ENCODE measurements around the gene LACTB. TPM values are rescaled to one million over a fixed set of nuclear protein-coding genes. Genes with fewer than 3 reads are reported as not detected.
A peak's percentile ranks its signal among the peaks of the same experiment; 100 is the strongest.

The LACTB gene
- total and polyA plus RNA-seq, 2 of the 13 experiments (the other 11 are each of a cell fraction or from before 2014, with no cell fraction given), result 14.8 to 23.0 TPM

- peak; percentile 39; the same call in 1 of the 2 replicates for TF ChIP-seq PAXIP1 (CRISPR knock-in tag; conservative IDR thresholded peaks at IDR 0.05)
- TF ChIP-seq NKX3-1 (CRISPR knock-in tag; IDR thresholded peaks at IDR 0.05), result peak; percentile 89
- TF ChIP-seq ZBTB39 (CRISPR knock-in tag; IDR thresholded peaks at IDR 0.05), result peak; percentile 39; the same call in 1 of the 2 replicates
- TF ChIP-seq ZBTB25 (CRISPR knock-in tag; IDR thresholded peaks at IDR 0.05), result peak; percentile 73; the same call in 1 of the 2 replicates
- TF ChIP-seq SMARCE1 (IDR thresholded peaks at IDR 0.05; ENCODE audit: borderline replicate concordance), result no peak
- 0 out of 2 replicates have a peak, but pooled peaks have one; percentile 28 for TF ChIP-seq MAZ (IDR thresholded peaks at IDR 0.05; ENCODE audit: borderline replicate concordance, low read depth, low read length)
- peak; percentile 74; the same call in 1 of the 2 replicates for TF ChIP-seq MAZ (CRISPR knock-in tag; IDR thresholded peaks at IDR 0.05; ENCODE audit: low read depth)
- TF ChIP-seq ZNF296 (CRISPR knock-in tag; conservative IDR thresholded peaks at IDR 0.05), result peak; percentile 63; the same call in 1 of the 2 replicates
- no peak for TF ChIP-seq FOXP1 (IDR thresholded peaks at IDR 0.05)
- TF ChIP-seq FOXP1 (CRISPR knock-in tag; IDR thresholded peaks at IDR 0.05), result peak; percentile 57
- TF ChIP-seq ZNF276 (CRISPR knock-in tag; IDR thresholded peaks at IDR 0.05; ENCODE audit: low read depth), result peak; percentile 66; the same call in 1 of the 2 replicates
- TF ChIP-seq FOXA3 (CRISPR knock-in tag; IDR thresholded peaks at IDR 0.05), result peak; percentile 72
- no peak for TF ChIP-seq ZHX1 (CRISPR knock-in tag; IDR thresholded peaks at IDR 0.05; ENCODE audit: low read depth)
- no peak for TF ChIP-seq ZNF326 (CRISPR knock-in tag; IDR thresholded peaks at IDR 0.05; ENCODE audit: borderline replicate concordance)
Observed at GRCh38 chr15:63157118-63157843, 35.6 kb downstream of the LACTB start, which contains the start of gene RPS27L (continued).

All from HepG2 (cell line).